ENCODE results near the gene TTC16.
A peak's percentile ranks its signal among the peaks of the same experiment; 100 is the strongest.

Gene TTC16

GRCh38 chr9:127698985-127699670 is 16.8 kb upstream of the TTC16 start:
- DNase-seq: peak; percentile 87

- DNase-seq: no peak
Measured at GRCh38 chr9:127700140-127700539, 15.7 kb upstream of the TTC16 start.

- no peak for DNase-seq
Measured at GRCh38 chr9:127700594-127701255, 15.2 kb upstream of the TTC16 start.

GRCh38 chr9:127703289-127703946 is 12.5 kb upstream of the TTC16 start:
- no peak for DNase-seq

GRCh38 chr9:127705577-127706379 is 10.1 kb upstream of the TTC16 start:
- no peak for DNase-seq

- no peak for DNase-seq
Measured at GRCh38 chr9:127706836-127707241, 9.0 kb upstream of the TTC16 start, which contains the start of gene CFAP157. TSS of gene CFAP157 (plus strand) at chr9:127706988. CDS start at chr9:127707032, 44 bp downstream.

GRCh38 chr9:127707766-127708165 is 8.1 kb upstream of the TTC16 start:
- DNase-seq: peak; percentile 48

- no peak for DNase-seq
Measured at GRCh38 chr9:127708952-127709587, 6.8 kb upstream of the TTC16 start.

GRCh38 chr9:127710204-127710783 is 5.6 kb upstream of the TTC16 start:
- DNase-seq: no peak

- no peak for DNase-seq
Measured at GRCh38 chr9:127711226-127711701, 4.6 kb upstream of the TTC16 start.

GRCh38 chr9:127711831-127712274 is 4.0 kb upstream of the TTC16 start:
- no peak for DNase-seq

- DNase-seq: no peak
Measured at GRCh38 chr9:127712371-127712770, 3.5 kb upstream of the TTC16 start.

GRCh38 chr9:127712867-127713266 is 3.0 kb upstream of the TTC16 start:
- DNase-seq: no peak

- no peak for DNase-seq
Measured at GRCh38 chr9:127714020-127714750, 1.7 kb upstream of the TTC16 start.

GRCh38 chr9:127714951-127715469 is 869 bp upstream of the TTC16 start:
- DNase-seq: no peak

- DNase-seq: no peak
Measured at GRCh38 chr9:127716412-127716811, 533 bp downstream of the TTC16 start.

GRCh38 chr9:127717766-127718165 is 1.9 kb downstream of the TTC16 start:
- DNase-seq: no peak

GRCh38 chr9:127720031-127720864 is 4.4 kb downstream of the TTC16 start:
- DNase-seq: peak; percentile 55

- no peak for DNase-seq
Measured at GRCh38 chr9:127720865-127721227, 5.0 kb downstream of the TTC16 start.

GRCh38 chr9:127721391-127721821 is 5.5 kb downstream of the TTC16 start:
- DNase-seq: no peak

Data from CD4-positive, alpha-beta T cell treated with Interleukin-6 for 4 hours (primary cell).